Measurements from ENCODE around the gene DDX17. TPM values are rescaled to one million over a fixed set of nuclear protein-coding genes. Genes with fewer than 3 reads are reported as not detected.

DDX17 gene
- total and polyA plus RNA-seq, 2 of the 4 experiments (the other 2 are of a cell fraction) = 240 to 371 TPM

DNA sequence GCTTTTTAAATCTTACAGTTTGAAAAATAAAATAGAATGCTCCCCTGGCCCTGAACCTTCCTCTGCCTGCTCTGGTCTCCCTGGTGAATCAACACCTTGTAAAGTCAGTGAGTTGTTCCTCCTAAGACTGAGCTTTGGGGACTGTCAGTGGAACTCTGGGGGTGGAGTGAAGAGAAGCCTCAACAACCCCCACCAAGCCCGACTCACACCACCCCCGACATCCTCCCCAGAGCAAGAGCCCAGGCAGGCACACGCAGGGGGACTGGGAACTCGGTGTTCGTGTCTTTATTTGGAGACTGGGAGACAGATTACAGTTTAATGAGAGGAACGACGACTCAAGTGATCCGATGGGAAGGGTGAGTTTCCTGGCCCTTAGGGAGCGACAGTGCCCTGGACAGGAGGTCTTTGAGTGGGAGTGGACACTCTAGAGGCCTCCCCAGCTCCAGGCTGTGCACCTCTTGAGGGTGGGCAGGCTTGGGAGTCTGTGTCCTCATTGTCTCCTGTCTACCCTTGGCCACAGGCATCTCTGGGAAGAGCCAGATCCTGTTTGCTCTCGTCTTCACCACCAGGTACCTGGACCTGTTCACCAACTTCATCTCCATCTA, 32.0 kb downstream of the DDX17 start:
- Histone ChIP-seq H2BK120ac (ENCODE audit: low read depth, low read length) (no peak overlapping the region), H3K79me1 (ENCODE audit: low read depth in 1 of 2, low read length in 2 of 2) (peaks cover 5 to 56% of the 10 kb centered on the region in 2 experiments; a peak in 3 of 4 replicates), H4K5ac (ENCODE audit: low read depth, low read length) (no peak overlapping the region), H3K4me2 (ENCODE audit: low read depth, low read length) (no peak overlapping the region), H4K91ac (ENCODE audit: insufficient read depth, low read depth, low read length) (no peak overlapping the region), H2BK20ac (ENCODE audit: low read depth, low read length) (no peak overlapping the region), H4K8ac (ENCODE audit: low read depth in 2 of 2, low read length in 2 of 2) (no peak overlapping the region), H2AK5ac (ENCODE audit: low read depth, low read length) (no peak overlapping the region), H3K4ac (ENCODE audit: low read depth, low read length) (no peak overlapping the region), H3K18ac (ENCODE audit: low read depth, low read length) (no peak overlapping the region), H3K27me3 (ENCODE audit: control insufficient read depth, insufficient read depth, low read length) (no peaks in the 10 kb centered on the region), H3K4me3 (ENCODE audit: insufficient read depth, low read depth, low read length) (no peak overlapping the region), H3K36me3 (ENCODE audit: control insufficient read depth, insufficient read depth, low read length) (peaks cover 28% of the 10 kb centered on the region), H4K20me1 (ENCODE audit: insufficient read depth, low read length) (peaks cover 4% of the 10 kb centered on the region), H3K23ac (ENCODE audit: low read depth, low read length) (peak overlapping the region; percentile 15; the same call in 1 of the 2 replicates), H3K27ac (ENCODE audit: insufficient read depth, low read length) (no peak overlapping the region), H2AFZ (replicated peaks; ENCODE audit: low read length, poor library complexity) (no peak overlapping the region), H3K56ac (ENCODE audit: extremely low read depth, insufficient read depth, low read length) (no peak overlapping the region), H3K9me1 (ENCODE audit: insufficient read depth, low read length) (peaks cover 15% of the 10 kb centered on the region), H3K4me1 (ENCODE audit: control insufficient read depth, insufficient read depth, low read length) (peaks cover 7% of the 10 kb centered on the region), H3K14ac (replicated peaks; ENCODE audit: low read depth, low read length) (no peak overlapping the region; the same call in 1 of the 2 replicates), H2BK15ac (ENCODE audit: low read depth, low read length) (no peak overlapping the region), H3K9ac (ENCODE audit: low read depth, low read length) (no peak overlapping the region), H3K9me3 (ENCODE audit: control insufficient read depth, insufficient read depth, low read length) (no peaks in the 10 kb centered on the region), H2BK5ac (ENCODE audit: low read depth, low read length, poor library complexity, severe bottlenecking) (no peak overlapping the region), H2AK9ac (replicated peaks; ENCODE audit: low read depth, low read length, poor library complexity) (no peak overlapping the region)
- no peak for TF ChIP-seq POLR2A (IDR thresholded peaks at IDR 0.05; ENCODE audit: low read depth, low read length)
- TF ChIP-seq, protein P1, sequence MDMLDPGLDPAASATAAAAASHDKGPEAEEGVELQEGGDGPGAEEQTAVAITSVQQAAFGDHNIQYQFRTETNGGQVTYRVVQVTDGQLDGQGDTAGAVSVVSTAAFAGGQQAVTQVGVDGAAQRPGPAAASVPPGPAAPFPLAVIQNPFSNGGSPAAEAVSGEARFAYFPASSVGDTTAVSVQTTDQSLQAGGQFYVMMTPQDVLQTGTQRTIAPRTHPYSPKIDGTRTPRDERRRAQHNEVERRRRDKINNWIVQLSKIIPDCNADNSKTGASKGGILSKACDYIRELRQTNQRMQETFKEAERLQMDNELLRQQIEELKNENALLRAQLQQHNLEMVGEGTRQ (IDR thresholded peaks at IDR 0.05; ENCODE audit: low read depth, low read length) = no peak
- TF ChIP-seq, protein P2, sequence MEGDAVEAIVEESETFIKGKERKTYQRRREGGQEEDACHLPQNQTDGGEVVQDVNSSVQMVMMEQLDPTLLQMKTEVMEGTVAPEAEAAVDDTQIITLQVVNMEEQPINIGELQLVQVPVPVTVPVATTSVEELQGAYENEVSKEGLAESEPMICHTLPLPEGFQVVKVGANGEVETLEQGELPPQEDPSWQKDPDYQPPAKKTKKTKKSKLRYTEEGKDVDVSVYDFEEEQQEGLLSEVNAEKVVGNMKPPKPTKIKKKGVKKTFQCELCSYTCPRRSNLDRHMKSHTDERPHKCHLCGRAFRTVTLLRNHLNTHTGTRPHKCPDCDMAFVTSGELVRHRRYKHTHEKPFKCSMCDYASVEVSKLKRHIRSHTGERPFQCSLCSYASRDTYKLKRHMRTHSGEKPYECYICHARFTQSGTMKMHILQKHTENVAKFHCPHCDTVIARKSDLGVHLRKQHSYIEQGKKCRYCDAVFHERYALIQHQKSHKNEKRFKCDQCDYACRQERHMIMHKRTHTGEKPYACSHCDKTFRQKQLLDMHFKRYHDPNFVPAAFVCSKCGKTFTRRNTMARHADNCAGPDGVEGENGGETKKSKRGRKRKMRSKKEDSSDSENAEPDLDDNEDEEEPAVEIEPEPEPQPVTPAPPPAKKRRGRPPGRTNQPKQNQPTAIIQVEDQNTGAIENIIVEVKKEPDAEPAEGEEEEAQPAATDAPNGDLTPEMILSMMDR (conservative IDR thresholded peaks at IDR 0.05; ENCODE audit: low read depth, low read length) = no peak
- no peak for TF ChIP-seq MAFK (IDR thresholded peaks at IDR 0.05; ENCODE audit: low read depth, low read length)
- no peak for TF ChIP-seq MAZ (IDR thresholded peaks at IDR 0.05; ENCODE audit: borderline replicate concordance, low read depth, low read length)
- TF ChIP-seq CEBPB (IDR thresholded peaks at IDR 0.05; ENCODE audit: low read depth, low read length) = no peak
- no peak for TF ChIP-seq RAD21 (IDR thresholded peaks at IDR 0.05; ENCODE audit: low read length)
- TF ChIP-seq FOS (IDR thresholded peaks at IDR 0.05; ENCODE audit: low read depth, low read length) = no peak
- TF ChIP-seq MXI1 (IDR thresholded peaks at IDR 0.05; ENCODE audit: borderline replicate concordance, low read depth, low read length) = no peak
- TF ChIP-seq RFX5 (IDR thresholded peaks at IDR 0.05; ENCODE audit: low read depth, low read length) = no peak
- TF ChIP-seq RCOR1 (IDR thresholded peaks at IDR 0.05; ENCODE audit: insufficient replicate concordance, low read length) = no peak
- TF ChIP-seq, protein P3, sequence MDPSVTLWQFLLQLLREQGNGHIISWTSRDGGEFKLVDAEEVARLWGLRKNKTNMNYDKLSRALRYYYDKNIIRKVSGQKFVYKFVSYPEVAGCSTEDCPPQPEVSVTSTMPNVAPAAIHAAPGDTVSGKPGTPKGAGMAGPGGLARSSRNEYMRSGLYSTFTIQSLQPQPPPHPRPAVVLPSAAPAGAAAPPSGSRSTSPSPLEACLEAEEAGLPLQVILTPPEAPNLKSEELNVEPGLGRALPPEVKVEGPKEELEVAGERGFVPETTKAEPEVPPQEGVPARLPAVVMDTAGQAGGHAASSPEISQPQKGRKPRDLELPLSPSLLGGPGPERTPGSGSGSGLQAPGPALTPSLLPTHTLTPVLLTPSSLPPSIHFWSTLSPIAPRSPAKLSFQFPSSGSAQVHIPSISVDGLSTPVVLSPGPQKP (IDR thresholded peaks at IDR 0.05; ENCODE audit: borderline replicate concordance, low read depth, low read length) = no peak
- TF ChIP-seq CHD1 (IDR thresholded peaks at IDR 0.05; ENCODE audit: low read depth, low read length) = no peak
- TF ChIP-seq BHLHE40 (IDR thresholded peaks at IDR 0.05; ENCODE audit: low read depth, low read length) = no peak
- TF ChIP-seq NFE2L2 (IDR thresholded peaks at IDR 0.05; ENCODE audit: low read depth, low read length) = no peak
- TF ChIP-seq SMC3 (IDR thresholded peaks at IDR 0.05; ENCODE audit: low read depth, low read length) = no peak
- ChIA-PET CTCF (no interaction called here), POLR2A (ENCODE audit: unreplicated experiment) (no interaction called here)
- ATAC-seq (ENCODE audit: low read depth) = no peak
- no CpG with 5 or more reads among the region's 10 CpGs for WGBS, 2 experiments (ENCODE audit: extremely low coverage in 2 of 2, insufficient read length in 1 of 2)
- in situ Hi-C loops (cut with MboI; ENCODE audit: low sequenced_read_pairs) (no loop called here), dilution Hi-C loops (cut with HindIII; ENCODE audit: low sequenced_read_pairs, unreplicated experiment) (no loop called here), intact Hi-C loops (cut with micrococcal nuclease) (no loop called here)
- BruUV-seq (replicated peaks) = no TSS peak
- no peak for DNase-seq
